HG03354 (cell line): ENCODE measurements around the gene CALHM1.
"Not testable (repeated sequence)": the region's sequence is repeated elsewhere in the genome, so short reads cannot be mapped to it uniquely, and the experiment has no call there.

Source experiments
- ATAC-seq: cut with Tn5 transposase; IDR thresholded peaks from one replicate; pipeline ENCODE4 v1.9.1; 2021; ENCODE audit warnings: mild to moderate bottlenecking; ENCODE audit not compliant: unreplicated experiment, poor library complexity, severe bottlenecking

CALHM1 gene

DNA sequence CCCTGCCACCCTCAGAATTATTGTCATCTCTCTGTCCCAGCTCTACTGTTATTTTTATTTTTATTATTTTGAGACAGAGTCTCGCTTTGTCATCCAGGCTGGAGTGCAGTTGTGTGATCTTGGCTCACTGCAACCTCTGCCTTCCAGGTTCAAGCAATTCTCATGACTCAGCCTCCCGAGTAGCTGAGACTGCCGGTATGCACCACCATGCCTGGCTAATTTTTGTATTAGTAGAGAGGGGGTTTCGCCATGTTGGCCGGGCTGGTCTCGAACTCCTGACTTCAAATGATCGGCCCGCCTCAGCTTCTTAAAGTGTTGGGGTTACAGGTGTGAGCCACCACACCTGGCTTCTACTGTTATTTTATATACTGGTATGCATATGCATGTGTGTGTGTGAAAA is 17.5 kb downstream of the CALHM1 start:
- no peak for ATAC-seq

DNA sequence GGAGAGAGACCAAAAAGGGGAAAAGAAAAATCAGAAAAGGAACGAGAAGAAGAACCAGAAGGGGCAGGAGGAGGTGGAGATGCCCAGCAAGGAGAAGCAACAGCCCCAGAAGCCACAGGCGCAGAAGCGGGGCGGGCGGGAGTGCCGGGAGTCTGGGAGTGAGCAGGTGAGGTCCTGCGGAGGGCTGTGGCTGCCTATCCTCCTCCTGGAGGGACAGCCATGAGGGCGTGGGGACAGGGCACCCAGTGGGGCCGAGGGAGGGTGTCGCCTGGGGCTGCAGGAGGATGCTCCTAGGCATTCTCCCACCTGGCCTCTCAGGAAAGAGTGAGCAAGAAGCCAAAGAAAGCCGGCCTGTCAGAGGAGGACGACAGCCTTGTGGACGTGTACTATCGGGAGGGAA is 18.3 kb downstream of the CALHM1 start:
- no peak for ATAC-seq

DNA sequence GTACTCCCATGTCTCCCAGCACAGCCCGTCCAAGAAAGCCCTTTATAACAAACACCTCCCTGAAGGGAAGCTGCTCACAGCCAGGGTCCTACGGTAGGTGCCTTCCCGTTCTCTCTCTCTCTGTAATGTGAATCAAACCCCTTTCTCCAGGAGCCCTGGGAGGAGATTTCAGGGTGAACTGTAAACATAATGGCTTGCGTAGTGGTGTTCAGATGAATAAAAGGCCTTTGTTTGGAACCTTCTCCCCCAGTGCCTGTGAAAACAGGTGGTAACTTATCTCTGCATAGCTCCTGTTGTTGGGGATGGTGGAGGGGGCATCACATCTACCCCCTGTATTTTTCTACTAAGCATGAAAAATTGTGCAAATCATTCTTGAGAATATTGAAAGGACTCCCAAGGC is 18.9 kb downstream of the CALHM1 start:
- ATAC-seq = no peak

DNA sequence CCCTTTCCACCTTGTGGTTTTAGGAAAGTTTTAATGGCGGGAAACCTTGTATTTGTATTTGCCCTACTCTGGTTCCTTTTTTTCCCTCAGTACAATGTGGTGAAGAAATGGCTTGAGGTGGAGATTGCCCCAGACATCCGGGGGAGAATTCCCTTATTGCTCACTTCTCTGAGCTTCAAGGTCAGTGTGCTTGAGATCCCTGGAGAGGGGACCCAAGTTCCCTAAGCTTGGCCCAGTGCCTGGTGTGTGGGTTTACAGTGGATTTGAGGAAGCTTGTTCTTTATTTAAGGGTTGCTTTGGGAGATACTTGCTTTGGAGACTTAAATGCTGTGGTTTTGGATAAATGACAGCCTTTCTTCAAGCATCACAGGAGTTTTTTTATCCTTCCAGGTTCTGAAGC is 24.8 kb downstream of the CALHM1 start:
- ATAC-seq = no peak

DNA sequence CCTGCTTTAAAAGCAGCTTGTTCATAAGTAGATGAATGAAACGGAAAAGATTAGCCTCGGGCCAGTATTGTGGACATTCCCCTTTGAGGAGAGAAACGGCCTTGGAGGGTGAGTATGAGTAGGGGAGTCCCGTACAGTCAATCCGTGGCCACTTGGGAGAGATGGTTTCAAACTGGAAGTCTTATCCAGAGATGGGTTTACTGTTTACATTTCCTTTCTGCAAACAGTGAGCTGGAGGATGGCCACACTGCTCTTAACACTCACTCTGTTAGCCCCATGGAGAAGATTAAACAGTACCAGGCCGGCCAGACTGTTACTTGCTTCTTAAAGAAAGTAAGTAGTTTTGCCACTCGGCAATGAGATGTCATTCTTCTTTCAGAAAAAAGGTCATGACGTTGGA is 26.8 kb downstream of the CALHM1 start:
- no peak for ATAC-seq

DNA sequence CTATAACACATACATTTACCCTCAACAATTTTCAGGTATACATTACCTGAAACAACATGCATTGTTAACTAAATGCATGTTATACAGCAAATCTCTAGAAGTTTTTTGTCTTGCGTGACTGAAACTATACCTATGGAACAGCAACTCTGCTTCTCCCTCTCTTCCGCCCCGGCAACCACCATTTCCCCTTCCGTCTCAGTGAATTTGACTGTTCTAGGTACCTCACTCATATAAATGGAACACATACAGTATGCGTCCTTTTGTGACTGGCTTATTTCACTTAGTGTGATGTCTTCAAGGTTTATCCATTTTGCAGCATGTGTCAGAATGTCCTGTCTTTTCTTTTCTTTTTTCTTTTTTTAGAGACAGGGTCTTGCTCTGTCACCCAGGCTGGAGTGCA is 29.1 kb downstream of the CALHM1 start:
- no peak for ATAC-seq

DNA sequence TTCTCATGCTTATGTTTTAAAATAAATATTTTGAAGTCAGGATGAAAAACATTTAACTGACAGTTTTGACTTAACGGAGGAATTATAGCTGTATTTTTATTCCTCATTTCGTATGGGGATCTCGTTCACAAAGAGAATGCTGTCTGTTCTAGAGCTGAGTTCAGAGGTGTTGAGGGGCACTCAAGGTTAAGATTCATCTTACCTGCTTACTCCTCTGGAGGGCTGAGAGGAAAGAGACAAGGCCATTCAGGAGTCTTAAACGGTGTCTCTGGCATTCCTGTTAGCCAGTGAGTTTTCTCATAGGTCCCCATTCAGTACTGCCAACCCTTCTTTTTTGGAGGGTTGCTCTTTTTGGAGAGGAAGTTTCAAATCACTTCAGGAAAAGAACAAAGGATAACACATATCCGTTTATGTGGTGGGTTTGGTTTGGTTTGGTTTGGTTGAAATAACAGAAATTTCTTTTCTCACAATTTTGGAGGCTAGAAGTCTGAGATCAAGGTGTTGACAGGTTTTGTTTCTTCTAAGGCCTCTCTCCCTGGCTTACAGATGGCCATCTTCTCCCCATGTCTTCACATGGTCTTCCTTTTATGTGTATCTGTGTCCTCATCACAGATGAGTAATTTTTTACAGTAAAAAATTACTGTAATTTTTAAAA is 29.6 kb downstream of the CALHM1 start:
- ATAC-seq = no peak

DNA sequence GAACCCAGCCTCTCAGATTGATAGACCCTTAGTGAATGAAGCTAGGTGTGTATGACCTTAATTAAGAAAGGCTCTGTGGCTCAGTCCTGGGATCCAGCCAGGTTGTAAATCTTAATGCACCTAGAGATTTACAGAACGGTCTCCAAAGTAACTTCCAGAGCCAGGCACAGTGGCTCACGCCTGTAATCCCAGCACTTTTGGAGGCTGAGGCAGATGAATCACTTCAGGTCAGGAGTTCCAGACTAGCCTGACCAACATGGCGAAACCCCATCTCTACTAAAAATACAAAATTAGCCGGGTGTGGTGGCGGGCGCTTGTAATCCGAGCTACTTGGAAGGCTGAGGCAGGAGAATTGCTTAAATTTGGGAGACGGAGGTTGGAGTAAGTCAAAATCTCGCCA is 30.8 kb downstream of the CALHM1 start:
- ATAC-seq = no peak

DNA sequence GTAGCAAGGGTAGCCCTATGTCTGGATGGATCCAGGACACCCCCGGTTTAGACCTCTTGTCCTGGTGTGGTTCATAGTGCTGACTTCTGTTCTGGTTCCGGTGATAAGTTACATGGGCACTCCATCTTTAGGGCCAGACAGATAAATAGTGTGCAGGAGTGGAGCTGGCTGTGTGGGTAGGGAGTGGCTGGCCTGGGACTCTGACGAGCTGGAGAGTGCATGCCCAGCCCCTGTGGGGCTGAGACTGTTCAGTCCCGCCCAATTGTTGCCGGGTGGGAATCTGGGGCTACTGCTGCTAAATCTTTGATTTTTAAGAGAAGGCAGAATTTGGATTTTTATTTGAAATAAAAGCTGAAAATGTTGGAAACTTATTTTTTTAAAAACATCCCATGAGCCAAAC is 35.0 kb downstream of the CALHM1 start:
- no peak for ATAC-seq

DNA sequence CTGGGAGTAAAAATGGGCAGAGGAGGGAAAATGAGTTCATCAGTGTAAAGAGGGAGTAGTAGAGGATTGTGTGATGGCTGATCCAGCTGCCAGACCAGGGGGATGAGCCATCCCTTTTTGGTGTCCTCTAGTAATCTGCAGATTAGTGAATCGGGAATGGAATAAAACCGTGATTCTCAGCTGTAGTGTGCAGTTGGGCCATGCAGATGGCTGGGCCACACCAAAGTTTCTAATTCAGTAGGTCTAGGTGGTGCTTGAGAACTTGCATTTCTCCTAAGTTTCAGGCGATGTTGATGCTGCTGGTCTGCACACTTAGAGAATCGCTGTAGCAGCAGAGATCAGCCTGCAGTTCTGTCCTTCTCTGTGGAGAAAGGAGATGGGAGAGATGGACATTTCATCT is 39.6 kb downstream of the CALHM1 start:
- no peak for ATAC-seq

DNA sequence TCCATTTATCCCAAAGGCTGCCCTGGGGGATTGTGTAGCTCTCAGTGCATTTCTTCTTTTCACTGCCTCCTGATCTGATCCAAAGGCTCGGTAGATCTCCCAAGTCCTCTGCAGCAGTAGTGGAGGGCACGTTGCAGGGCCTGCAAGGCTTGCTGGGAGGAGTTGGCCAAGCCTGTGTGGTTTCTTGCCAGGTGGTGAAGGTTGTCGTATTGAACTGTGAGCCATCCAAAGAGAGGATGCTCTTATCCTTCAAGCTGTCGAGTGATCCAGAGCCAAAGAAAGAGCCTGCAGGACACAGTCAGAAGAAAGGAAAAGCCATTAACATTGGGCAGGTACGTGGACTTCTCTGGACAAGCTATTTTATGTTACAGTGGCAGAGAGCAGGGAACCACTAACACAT is 41.1 kb downstream of the CALHM1 start:
- no peak for ATAC-seq

DNA sequence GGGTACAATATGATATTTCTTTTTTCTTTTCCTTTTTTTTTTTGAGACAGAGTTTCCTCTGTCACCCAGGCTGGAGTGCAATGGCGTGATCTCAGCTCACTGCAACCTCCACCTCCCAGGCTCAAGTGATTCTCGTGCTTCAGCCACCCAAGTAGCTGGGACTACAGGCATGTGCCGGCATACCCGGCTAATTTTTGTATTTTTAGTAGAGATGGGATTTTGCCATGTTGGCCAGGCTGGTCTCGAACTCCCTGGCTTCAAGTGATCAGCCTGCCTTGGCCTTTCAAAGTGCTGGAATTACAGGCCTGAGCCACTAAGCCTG is 41.6 kb downstream of the CALHM1 start:
- ATAC-seq = not testable (repeated sequence)

DNA sequence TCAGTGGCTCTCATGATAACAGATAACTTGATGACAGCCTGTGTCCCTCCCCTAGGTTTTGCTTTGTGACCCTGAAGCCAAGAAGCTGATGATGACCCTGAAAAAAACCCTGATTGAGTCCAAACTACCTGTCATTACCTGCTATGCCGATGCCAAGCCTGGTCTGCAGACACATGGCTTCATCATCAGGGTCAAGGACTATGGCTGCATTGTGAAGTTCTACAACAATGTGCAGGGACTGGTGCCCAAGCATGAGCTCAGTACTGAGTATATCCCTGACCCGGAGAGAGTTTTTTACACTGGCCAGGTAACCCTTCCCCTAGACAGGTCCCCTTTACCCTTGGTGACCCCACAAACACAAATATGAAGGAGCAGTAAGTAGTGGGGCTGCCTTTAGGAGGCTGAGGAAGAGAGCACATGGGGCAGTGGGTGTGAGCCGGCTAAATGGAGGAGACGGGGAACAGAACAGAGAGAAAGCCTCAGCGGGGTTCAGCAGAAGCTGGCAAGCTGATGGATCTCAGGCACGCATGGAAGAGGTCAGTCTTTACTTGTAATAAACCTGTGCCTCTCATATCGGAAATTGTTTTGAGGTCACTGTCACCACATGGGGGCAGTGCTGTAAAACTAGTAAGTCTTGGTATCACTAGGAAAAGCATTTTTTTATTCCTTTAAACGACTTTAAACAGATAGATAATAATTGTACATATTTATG is 42.1 kb downstream of the CALHM1 start:
- no peak for ATAC-seq

DNA sequence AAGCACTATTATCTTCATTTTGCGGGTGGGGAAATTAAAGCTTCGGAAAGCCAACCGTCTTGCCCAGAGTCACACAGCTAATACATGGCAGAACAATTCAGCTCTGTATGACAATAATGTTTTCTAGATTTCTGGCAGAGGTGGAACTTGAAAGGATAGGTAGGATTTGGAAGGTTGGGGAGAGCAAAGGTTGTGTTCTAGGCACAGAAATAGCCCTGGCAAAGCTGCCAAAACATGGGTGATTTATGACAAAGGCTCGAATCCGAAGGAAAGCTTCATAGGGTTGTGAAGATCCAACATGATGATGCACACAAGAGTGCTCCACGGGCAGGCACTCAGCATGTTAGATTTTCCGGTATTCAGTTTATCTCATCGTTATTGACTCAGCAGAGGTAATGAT is 43.1 kb downstream of the CALHM1 start:
- ATAC-seq = no peak

DNA sequence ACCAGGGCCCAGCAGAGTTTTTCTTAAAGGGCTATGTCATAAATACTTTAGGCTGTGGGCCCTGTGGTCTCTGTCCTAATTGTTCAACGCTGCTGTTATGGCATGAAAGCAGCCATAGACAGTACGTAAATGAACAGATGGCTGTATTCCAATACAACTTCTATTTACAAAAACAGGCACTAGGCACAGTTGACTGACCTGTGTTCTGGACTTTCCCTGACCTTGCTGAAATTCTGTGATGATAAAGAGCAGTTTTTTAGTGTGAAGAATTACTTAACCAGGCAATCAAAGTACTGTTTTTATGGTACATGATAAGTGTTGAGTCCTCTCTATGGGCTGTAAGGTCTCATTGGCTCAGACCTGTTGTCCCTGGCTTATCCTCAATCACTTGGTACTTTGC is 45.1 kb downstream of the CALHM1 start:
- ATAC-seq = no peak
